Putamen (tissue), 1 donor: ENCODE data around the gene TBC1D22B.
A peak's percentile ranks its signal among the peaks of the same experiment; 100 is the strongest.
"Not testable (repeated sequence)": the region's sequence is repeated elsewhere in the genome, so short reads cannot be mapped to it uniquely, and the experiment has no call there.

Experiments
- DNase-seq: peaks from one replicate; pipeline ENCODE4 v3.0.0-alpha.2; 2016; ENCODE audit warnings: low spot score

Gene TBC1D22B

DNA sequence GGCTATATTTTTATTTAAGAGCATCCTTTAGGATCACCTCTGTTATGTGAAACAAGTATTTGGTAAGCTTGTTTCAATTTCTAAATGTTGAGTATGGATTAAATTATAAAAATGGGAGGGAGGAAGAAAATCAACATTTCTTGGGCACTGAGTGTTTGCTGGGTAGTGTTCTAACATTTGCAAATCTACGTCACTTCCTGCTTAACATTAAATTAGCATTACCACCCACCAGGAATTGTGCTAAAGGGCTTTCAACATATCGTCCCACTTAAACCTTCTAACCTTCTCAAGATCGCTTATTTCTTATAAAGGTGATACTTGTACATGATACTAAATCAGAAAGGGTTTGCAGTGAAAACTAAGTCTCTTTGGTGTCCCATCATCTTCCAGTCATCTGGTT, 8.3 kb downstream of the TBC1D22B start:
- DNase-seq: no peak

DNA sequence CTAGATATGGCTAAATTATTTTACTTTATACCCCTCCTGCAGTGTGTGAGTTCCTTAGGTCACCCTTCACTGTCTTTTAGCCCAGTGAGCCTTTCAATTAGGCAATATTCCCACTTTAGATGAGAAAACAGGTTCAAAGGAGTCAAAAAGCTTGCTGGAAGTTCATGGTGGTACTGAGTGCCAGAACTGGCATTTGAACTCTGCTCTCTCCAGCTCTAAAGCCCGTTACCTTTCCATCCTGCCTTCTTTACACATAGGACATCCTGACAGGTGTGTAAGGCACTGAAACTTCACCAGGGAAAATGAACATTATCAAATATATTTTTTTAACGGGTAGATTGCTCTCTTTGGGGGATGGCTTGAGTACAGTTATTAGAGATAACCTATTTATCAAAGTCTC, 11.5 kb downstream of the TBC1D22B start:
- DNase-seq: no peak

DNA sequence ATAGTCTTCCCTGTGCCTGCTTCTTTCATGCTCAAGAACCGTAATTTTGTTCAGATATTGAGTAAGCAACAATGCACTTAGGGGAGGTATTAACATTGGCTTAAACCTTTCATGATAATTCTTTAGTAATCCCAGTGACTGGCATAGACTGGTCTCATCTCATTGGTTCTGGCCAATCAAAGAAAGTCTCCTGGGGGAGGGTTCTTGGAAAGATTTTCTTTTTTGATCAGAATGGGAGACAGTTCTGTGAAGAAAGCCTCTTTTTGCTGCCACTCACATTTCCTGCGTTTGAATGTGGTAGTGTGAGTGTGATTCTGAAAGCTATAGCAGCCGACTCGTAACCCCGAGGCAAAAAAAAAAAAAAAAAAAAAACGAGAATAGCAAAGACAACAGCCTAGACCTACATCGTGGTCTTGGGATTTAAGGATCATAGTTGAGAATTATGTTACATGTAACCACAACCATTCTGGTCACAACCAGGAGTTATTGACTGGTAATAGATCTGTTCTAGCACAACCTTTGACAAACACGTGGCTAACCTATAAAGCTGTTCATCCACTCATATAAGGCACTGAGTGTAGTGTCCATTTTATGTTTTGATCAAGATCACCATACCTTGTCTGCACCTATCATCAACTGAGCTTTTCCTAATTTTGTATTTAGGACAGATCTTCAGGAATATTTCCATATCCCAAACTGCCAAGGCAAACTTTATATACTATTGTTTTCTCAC, 15.4 kb downstream of the TBC1D22B start:
- DNase-seq: no peak

DNA sequence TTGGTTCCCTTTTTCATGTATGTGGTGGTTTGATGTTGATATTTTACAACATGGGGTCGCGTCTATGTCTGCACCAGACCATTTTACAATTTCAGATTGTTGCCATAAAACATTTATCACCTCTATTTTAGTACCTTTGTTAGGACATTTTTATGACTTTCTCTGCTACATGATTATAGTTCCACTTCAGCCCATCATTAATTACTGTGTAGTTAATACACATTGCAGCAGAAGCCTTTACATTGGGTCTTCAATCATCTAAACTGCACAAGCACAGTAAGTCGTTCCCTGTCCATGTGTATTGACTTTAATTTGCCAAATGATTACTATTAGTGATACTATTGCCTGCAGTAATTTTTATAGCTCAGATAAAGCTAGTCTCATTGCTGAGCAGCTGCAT, 16.1 kb downstream of the TBC1D22B start:
- no peak for DNase-seq

DNA sequence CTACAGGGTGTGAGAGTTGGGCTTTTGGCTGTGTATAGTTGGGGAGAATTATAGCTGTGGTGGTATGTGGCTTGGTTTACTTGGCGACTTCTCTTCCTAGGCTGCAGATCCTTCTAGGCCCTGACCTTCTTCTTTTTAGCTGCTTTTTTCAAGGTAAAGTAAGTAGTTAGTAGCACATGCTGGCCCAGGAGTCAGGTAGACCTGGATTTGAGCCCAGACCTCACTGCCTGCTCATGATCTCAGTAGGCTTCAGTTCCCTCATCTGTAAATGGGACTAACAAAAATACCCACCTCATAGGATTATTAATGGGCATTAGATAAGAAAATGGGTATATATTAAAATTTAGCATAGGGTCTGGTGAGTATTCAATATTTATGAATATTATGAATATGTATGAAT, 17.8 kb downstream of the TBC1D22B start:
- DNase-seq: no peak

DNA sequence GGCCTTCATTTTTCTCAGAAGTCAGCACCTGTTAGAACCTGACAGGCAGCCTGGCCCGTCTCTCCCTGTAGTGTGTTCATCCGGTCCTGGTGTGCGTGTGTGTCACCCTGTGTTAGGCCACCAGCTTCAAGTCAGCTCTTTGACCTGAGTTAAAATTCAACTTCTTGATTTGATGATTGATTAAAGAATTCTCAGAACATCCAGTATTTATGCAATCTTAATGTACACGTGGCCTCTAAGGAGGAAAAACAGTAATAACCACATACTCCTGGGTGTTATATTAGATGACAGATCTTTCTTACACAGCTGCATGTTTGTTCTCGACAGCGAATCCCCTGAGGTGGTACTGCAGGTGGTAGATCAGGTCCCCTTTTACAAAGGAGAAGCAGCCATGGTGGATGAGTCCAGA, 19.4 kb downstream of the TBC1D22B start:
- no peak for DNase-seq

DNA sequence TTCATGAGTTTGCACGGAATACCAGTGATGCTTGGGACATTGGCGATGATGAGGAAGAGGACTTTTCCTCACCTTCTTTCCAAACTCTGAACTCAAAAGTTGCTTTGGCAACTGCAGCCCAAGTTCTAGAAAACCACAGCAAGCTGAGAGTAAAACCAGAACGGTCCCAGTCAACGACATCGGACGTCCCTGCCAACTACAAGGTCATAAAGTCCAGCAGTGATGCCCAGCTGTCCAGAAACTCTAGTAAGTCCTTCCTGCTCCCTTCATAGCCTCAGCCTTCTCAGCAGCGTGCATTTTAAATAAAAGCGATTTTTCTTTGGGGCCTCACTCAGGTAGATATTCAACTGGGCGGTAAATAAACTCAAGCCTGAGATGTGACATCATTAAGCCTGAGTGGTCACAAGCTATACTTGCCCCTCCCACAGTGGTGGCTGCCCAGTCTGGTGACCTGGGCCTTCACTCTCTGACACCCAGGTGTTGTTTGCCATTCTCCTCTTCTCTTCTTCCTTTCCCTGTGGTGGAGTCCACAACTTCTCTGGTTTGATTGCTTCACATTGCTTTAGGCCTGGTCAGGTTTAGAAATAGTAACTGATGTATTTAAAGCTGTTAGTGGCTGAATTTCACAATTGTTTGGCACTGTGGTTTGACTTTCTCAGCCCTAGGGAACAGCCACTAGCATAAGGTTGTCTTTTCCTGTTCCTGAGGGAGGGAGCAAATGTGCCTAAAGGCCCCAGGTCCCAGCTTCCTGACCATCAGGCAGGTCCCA, 22.0 kb downstream of the TBC1D22B start:
- no peak for DNase-seq

DNA sequence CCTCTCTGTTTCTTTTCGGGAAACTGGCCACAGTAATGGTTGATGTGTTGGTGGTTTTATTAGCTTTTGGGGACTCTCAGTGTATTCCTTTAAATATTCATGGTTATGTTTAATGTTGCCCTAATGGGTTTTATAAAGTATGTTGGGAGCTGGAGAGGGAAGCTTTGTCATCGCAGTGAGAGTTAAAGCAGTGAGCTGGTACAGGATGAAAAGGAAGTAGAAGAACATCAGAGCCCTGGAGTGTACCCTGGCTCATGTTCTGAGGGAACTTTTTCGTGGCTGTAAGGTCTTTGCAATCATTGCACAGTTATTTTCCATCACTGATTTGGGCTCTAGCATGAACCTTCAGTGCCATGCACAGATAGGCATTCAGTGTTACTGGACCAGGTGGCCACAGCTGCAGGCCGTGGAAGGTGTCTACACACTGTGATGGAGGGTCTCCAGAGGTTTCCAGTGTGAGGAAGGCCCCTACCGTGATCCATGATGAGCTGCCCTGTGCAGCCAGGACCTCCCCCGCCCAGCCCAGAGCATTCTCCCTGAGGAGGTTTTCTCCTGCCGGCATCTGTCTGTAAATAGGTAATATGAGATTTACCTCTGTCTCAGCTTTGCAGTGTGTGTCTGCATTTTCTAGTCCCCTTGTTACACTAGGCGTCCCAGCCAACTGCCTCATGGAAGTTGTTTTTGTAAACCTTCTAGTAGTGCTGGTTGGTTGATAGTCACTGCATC, 22.8 kb downstream of the TBC1D22B start:
- no peak for DNase-seq

DNA sequence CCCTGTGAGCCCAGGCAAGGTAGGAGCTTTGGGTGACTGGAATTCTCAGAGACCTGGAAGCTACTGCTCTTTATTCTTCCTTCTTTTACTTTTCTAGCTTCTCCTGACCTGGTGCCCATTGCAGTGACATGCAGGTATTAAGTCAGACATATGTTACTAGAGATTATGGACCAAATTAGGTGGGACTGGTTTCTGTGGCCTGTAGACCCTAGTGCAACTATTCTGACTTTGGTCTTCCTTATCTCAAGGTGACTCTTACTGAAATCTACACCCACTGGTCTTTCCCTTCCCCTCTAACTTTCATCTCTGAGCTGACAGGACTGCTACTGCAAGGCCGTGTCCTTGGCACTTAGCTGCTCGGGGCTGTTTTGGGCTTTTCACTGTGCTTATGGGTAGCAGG, 24.8 kb downstream of the TBC1D22B start:
- DNase-seq: no peak

DNA sequence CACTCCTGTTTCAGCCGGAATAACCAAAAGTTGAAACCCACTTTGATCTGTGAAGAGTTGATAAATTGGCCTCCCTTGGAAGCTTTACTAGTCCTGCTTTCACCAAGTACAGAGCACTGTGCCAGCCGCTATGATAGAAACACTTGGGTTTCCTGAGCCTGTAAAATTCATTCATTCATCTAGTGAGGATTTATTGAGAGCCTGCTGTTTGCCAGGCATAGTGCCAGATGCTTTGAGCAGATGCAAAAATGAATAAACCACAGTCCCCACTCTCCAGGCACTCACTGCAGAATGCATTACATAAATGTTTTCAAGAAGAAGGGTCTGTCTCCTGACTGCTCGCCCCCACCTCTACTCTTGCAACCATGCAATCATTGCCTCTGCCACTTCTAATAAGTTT, 25.7 kb downstream of the TBC1D22B start:
- no peak for DNase-seq

DNA sequence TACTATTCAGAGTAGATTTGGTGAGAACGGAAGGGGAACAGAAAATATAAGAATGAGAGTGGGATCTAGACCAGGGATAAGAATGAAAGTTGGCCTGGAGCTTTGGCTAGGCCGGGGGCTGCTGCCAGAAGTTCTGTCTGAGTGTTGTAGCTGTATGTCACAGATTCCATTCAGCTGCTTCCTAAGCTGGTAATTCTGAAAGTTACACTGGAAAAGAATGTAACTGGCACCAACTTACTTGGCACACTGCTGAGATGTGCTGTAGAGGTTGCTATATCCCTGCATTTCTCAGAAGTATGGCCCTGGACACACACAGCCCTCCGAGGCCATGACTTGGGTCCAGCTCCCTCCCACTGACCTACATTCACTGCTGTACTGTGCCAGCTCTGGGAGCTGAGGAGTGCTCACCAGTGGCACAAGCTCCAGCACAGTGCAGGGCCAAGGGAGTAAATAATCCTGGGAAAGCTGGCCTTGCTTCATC, 26.1 kb downstream of the TBC1D22B start:
- DNase-seq: peak; percentile 39

DNA sequence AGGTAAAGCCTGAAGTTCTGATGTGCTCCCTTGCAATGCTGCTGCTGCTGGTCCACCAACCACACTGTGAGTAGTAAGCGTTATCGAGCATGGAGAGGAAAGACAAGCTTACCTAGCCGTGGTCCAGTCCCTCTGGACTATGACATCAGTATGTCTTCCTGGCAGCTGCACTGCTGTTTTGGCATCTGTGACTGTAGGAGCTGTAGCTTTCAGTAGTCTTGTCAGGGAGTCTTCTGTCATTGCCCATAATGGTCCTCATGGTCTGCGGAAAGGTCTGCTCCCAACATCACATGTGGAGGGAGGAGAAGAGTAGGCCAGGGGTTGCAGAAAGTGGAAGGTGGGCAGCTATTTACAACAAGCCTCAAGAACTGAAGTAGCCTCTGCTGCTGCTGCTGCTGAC, 27.2 kb downstream of the TBC1D22B start:
- no peak for DNase-seq

DNA sequence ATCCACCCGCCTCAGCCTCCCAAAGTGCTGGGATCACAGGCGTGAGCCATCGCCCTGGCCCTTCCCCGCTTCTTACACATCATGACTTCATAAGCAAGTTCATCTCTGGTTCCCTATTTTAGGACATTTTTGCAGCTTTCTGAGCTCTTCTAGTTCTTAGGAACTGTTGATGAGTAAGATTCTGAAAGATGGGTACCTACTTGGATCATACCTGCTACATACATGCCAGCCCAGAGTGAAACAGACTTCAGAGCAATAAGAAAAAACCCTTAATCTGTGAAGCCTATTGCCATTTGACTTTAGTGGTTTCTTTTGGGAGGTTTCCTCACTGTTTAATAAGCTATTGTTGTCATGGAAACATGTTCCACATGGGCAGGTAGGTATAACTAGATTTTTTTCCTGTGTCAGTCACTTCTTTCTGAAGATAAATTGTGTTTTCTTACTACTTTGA, 28.3 kb downstream of the TBC1D22B start:
- no peak for DNase-seq

DNA sequence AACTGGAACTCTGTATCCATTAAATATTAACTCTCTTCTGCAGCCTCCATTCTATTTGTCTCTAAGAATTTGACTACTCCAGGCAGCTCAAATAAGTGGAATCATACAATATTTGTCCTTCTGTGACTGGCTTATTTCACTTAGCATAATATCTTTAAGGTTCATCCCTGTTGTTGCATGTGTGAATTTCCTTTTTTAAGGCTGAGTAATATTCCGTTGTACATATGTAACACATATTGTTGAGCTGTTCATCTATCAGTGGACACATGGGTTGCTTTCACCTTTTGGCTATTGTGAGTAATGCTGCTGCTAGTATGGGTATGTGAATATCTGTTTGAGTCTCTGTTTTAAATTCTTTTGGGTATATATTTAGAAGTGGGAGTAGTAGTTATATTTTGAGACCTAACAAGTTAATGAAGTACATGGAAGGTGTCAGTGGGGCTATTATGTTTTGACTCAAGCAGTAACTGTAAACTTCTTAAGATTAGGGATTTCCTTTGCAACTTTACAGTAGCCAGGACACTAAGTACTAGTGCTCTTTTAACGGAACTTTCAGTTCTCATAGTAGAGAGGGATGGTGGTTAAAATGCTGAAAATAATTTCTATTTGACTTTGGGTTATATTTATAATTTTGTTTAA, 30.1 kb downstream of the TBC1D22B start:
- no peak for DNase-seq

DNA sequence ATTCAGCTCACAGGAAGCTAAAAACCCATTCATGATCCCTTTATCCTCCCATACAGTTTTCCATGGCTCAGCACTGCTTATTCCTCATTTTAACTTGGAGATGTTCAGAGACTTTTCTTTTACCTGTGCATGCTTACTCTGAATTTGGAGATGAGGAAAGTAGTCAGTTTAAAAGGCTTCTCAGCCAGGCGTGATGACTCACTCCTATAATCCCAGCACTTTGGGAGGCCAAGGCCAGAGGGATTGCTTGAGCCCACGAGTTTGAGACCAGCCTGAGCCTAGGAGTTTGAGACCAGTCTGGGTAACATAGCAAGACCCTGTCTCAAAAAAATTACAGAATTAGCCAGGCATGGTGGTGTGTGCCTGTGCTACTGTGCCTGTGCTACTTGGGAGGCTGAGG, 30.7 kb downstream of the TBC1D22B start:
- DNase-seq: no peak

DNA sequence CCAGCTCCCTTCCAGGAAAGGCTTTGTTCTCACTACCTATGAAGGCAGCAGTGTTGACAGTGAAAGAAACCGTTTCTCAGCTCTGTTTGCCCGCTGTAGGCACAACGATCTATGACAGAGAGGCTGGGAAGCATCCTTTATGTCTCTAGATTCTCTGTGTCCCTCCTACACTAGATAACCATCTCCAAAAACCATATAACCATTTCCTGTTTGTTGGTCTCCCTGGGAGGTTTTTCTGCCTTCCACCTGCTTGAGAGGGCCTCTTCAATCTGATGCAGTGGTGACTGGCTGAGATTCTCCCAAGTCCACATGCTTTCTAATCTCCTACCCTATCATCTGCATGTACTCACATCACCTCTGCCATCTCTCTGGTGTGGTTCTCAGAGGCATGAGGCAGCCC, 32.4 kb downstream of the TBC1D22B start:
- DNase-seq: no peak

DNA sequence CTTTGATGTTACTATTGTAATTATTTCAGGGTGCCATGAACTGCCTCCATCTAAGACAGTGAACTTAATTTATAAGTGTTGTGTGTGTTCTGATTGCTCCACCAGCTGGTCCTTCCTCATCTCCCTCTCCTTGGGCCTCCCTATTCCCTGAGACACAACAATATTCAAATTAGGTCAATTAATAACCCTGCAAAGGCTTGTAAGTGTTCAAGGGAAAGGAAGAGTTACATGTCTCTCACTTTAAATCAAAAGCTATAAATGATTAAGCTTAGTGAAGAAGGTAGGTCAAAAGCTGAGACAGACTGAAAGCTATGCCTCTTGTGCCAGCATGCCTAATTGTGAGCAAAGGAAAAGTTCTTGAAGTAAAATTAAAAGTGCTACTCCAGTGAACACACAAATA, 35.9 kb downstream of the TBC1D22B start:
- DNase-seq: no peak

DNA sequence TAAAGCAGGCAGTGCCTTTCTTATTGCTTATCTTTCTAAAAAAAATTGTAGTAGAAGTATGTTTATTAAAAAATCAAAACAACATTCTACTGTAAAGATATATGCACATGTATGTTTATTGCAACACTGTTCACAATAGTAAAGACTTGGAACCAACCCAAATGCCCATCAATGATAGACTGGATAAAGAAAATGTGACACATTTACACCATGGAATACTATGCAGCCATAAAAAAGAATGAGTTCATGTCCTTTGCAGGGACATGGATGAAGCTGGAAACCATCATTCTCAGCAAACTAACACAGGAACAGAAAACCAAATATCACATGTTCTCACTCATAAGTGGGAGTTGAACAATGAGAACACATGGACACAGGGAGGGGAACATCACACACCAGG, 40.1 kb downstream of the TBC1D22B start:
- not testable (repeated sequence) for DNase-seq

DNA sequence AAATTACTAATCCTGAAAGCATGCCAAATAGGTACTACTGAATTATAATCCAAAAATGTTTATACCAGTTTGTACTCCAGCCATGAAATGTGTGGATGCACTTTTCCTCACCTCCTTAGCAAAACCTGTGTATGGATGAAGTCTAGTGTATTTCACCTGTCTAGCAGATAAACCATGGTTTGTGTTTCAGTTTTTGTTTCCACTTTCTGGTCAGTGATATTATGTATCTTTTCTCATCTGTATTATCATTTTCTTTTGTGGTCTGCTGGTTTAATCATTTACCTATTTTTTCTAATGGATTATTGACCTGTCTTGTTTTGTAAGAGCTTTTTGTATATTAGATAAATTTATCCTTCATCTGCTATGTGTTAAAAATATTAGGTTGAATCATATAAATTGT, 41.4 kb downstream of the TBC1D22B start:
- DNase-seq: no peak

DNA sequence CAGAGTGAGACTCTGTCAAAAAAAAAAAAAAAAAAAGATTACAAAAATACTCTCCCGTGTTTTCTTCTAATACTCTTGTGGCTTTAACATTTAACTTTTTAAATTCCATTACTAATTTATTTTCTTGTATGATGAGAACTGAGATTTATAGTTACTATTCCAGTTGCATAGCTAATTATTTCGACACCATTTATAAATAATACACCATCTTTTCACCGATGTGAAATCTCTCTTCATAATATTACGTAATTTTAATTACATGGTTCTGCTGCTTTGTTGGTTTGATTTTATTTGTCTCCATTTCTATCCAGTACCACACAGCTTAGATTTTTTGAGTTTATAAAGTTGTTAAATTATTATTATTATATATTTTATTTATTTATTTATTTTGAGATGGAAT, 42.4 kb downstream of the TBC1D22B start:
- no peak for DNase-seq

DNA sequence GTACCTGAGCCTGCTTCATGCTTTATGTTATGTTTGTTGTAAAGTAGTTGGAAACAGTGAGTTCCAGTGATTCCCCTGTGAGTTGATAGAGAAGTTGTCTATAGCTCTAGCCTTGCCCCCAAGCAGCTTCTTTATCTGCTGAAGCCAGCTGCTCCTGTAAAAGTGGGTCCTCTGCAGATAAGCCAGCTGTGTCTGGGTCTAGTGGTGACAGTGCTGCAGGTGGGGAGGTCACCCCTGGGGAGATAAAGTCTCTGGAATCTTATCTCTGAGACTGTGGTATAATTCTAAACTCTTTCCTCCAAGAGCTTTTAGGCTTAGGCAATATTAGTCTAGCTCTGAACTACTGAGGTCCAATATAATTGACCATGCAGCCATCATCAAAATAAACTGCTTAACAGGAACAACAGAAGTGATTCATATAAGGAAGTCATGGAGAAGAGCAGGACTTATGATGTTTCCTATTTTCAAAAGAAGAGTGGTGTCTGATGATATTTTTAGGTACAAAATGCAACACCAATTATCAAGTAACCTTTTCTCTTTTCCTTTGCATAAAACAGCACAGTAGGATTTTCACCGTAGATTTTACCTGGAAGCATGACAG, 44.6 kb downstream of the TBC1D22B start:
- no peak for DNase-seq

DNA sequence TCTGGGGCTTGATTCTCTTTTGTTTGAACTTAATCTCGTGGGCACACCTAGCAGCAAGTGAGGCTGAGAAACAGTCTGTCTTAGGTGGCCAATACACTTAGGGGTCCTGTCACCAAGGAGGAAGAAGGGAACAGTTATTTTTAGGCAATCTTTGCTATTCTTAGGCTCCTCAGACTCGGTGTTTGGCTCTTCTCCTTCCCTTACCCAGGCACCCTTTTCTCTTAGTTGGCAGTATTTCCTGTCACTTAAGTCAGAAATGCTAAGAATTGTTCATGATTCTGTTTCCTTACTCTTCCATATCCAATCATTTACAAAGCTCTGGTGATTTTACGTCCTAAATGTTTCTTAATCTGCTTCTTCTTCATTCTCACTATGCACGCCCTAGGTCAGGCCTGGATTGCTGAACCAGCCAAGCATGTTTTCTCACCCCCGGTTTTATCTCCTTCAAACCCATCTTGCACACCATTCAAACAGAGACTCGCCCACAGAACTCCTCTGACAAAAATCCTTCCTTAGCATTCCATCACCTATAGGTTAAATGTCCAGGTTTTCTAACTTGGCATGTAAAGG, 45.6 kb downstream of the TBC1D22B start:
- no peak for DNase-seq
